HEK293T (cell line): ENCODE data around the gene TMEM41B.

Source experiments
- BHLHE40 ChIP-seq: fragments of 450-650 bp; IDR thresholded peaks from 2 replicates; pipeline ENCODE4 v1.6.1; 2016; ENCODE audit warnings: mild to moderate bottlenecking, moderate library complexity, borderline replicate concordance
- FOXK2 ChIP-seq: fragments of 450-650 bp; IDR thresholded peaks from 2 replicates; pipeline ENCODE4 v1.6.1; 2016; ENCODE audit warnings: mild to moderate bottlenecking

GRCh38 chr11:9304178-9304577 is 10.2 kb downstream of the TMEM41B start:
- TF ChIP-seq BHLHE40 (no peak), FOXK2 (no peak)
